ENCODE data around the gene UBA7. TPM values are rescaled to one million over a fixed set of nuclear protein-coding genes. Genes with fewer than 3 reads are reported as not detected.

Gene UBA7
- total RNA-seq, 1 experiment from 2014 or later: 1.2 TPM

GRCh38 chr3:49844464-49845183 lies 30.9 kb upstream of the UBA7 start:
- CTCF ChIA-PET: interaction anchor here (1.0 to 1.6 kb wide), 2 partner anchors 42 to 56 kb away, joined by 3 to 6 read pairs; partner anchors contain the start of gene INKA1
- Mint-ChIP-seq H3K9me3 (no peaks in the 10 kb centered on the region), H3K4me3 (no peak overlapping the region), H3K27me3 (ENCODE audit: low read depth) (no peaks in the 10 kb centered on the region), H3K36me3 (peaks cover 39% of the 10 kb centered on the region), H3K27ac (no peak overlapping the region), H3K4me1 (peaks cover 17% of the 10 kb centered on the region)
- POLR2A ChIA-PET: no interaction called here
- no peak for TF ChIP-seq MXD4 (CRISPR knock-in tag; IDR thresholded peaks at IDR 0.05; ENCODE audit: borderline replicate concordance)
- TF ChIP-seq TCF7 (CRISPR knock-in tag; IDR thresholded peaks at IDR 0.05; ENCODE audit: low read depth): no peak
- TF ChIP-seq ZNF121 (CRISPR knock-in tag; IDR thresholded peaks at IDR 0.05): no peak
- no peak for TF ChIP-seq GTF2I (CRISPR knock-in tag; conservative IDR thresholded peaks at IDR 0.05)
- TF ChIP-seq RORB (CRISPR knock-in tag; IDR thresholded peaks at IDR 0.05): no peak
- no peak for TF ChIP-seq ARID4B (CRISPR knock-in tag; IDR thresholded peaks at IDR 0.05; ENCODE audit: borderline replicate concordance)
- TF ChIP-seq SMAD4 (CRISPR knock-in tag; IDR thresholded peaks at IDR 0.05): no peak
- no peak for TF ChIP-seq ZNF425 (CRISPR knock-in tag; conservative IDR thresholded peaks at IDR 0.05)
- TF ChIP-seq GRHL2 (CRISPR knock-in tag; IDR thresholded peaks at IDR 0.05; ENCODE audit: insufficient replicate concordance, severe bottlenecking): no peak
- no peak for TF ChIP-seq OVOL2 (CRISPR knock-in tag; IDR thresholded peaks at IDR 0.05; ENCODE audit: borderline replicate concordance)
- no peak for TF ChIP-seq SP1 (CRISPR knock-in tag; conservative IDR thresholded peaks at IDR 0.05)
- no peak for TF ChIP-seq GABPB1 (CRISPR knock-in tag; IDR thresholded peaks at IDR 0.05)
- TF ChIP-seq JUN (CRISPR knock-in tag; IDR thresholded peaks at IDR 0.05): no peak
- TF ChIP-seq NR1H2 (CRISPR knock-in tag; IDR thresholded peaks at IDR 0.05): no peak
- TF ChIP-seq SOX15 (CRISPR knock-in tag; IDR thresholded peaks at IDR 0.05): no peak
- no peak for DNase-seq (ENCODE audit: low spot score)
- ATAC-seq: no peak

GRCh38 chr3:49842843-49843517 lies 29.2 kb upstream of the UBA7 start:
- peaks cover 17% of the 10 kb centered on the region for H3K4me1 Mint-ChIP-seq
- H3K27me3 Mint-ChIP-seq (ENCODE audit: low read depth): no peaks in the 10 kb centered on the region
- ChIA-PET POLR2A (no interaction called here), CTCF (interaction anchor here (1.7 to 7.3 kb wide), 4 partner anchors 7 to 66 kb away, joined by 9 to 207 read pairs (median 58); partner anchors contain the start of genes INKA1 and MST1R)
- peaks cover 44% of the 10 kb centered on the region for H3K36me3 Mint-ChIP-seq
- peak overlapping the region; percentile 63; the same call in 1 of the 2 replicates for H3K27ac Mint-ChIP-seq
- no peak for ATAC-seq
- no peak overlapping the region for H3K4me3 Mint-ChIP-seq
- TF ChIP-seq USF1 (CRISPR knock-in tag; IDR thresholded peaks at IDR 0.05): peak; percentile 68; the same call in 1 of the 2 replicates
- TF ChIP-seq SP1 (CRISPR knock-in tag; conservative IDR thresholded peaks at IDR 0.05): no peak
- no peak for DNase-seq (ENCODE audit: low spot score)
- no peaks in the 10 kb centered on the region for H3K9me3 Mint-ChIP-seq
